Left ventricle myocardium inferior (tissue), 1 donor: ENCODE data around the gene GRXCR1. TPM values are rescaled to one million over a fixed set of nuclear protein-coding genes. Genes with fewer than 3 reads are reported as not detected.
A peak's percentile ranks its signal among the peaks of the same experiment; 100 is the strongest.

Experiments
- DNase-seq: peaks from one replicate; pipeline ENCODE4 v3.0.0-alpha.2; 2020
- H3K27ac ChIP-seq: fragments of 200-600 bp; replicated peaks from 2 replicates; pipeline ENCODE4 v1.8.0; 2021
- H3K27me3 ChIP-seq: fragments of 200-600 bp; 2 replicates; pipeline ENCODE4 v1.8.0; 2021; ENCODE audit warnings: low read depth
- H3K36me3 ChIP-seq: fragments of 200-600 bp; 2 replicates; pipeline ENCODE4 v1.8.0; 2021
- H3K4me1 ChIP-seq: fragments of 200-600 bp; 2 replicates; pipeline ENCODE4 v1.8.0; 2021
- H3K4me3 ChIP-seq: fragments of 200-600 bp; 2 replicates; pipeline ENCODE4 v1.8.0; 2021; ENCODE audit warnings: mild to moderate bottlenecking, moderate library complexity
- H3K9me3 ChIP-seq: fragments of 200-600 bp; replicated peaks from 2 replicates; pipeline ENCODE4 v1.8.0; 2021
- CTCF ChIP-seq: fragments of 200-600 bp; IDR thresholded peaks from 2 replicates; pipeline ENCODE4 v1.8.0; 2021; ENCODE audit warnings: antibody characterized with exemption, mild to moderate bottlenecking, borderline replicate concordance
- intact Hi-C: fragments of 100-400 bp; cut with micrococcal nuclease; formaldehyde crosslinking; loops from one replicate; pipeline ENCODE4 v1.11.0; 2022
- total RNA-seq: library from RNA; stranded (reverse); fragmentation: NEBNext Ultra II Directional; extraction: Animal tissue kit (Norgen Biotek cat#: 25700); gene quantifications from one replicate; pipeline ENCODE4 v1.2.1, GENCODE V29; 2021
- donor health status: DM: no; HTN: yes; CAD: no; lungs with severe emphysema.

GRXCR1 gene
- total RNA-seq, 1 donor from 2014 or later = not detected

- peak; percentile 81 for TF ChIP-seq CTCF
- Histone ChIP-seq H3K27ac (no peak overlapping the region), H3K4me1 (no peaks in the 10 kb centered on the region), H3K27me3 (peaks cover 5% of the 10 kb centered on the region), H3K36me3 (no peaks in the 10 kb centered on the region), H3K9me3 (no peaks in the 10 kb centered on the region), H3K4me3 (no peak overlapping the region)
- intact Hi-C loops = loop anchor here (5.0 kb wide), 1 partner anchor 298 kb away; no protein-coding TSS in a partner anchor
- no peak for DNase-seq
Measured at GRCh38 chr4:42865572-42866189, 26.8 kb upstream of the GRXCR1 start.

- TF ChIP-seq CTCF = no peak
- H3K36me3 ChIP-seq = no peaks in the 10 kb centered on the region
- peaks cover 7% of the 10 kb centered on the region for H3K4me1 ChIP-seq
- DNase-seq = no peak
- H3K27me3 ChIP-seq = no peaks in the 10 kb centered on the region
- intact Hi-C loops = no loop called here
- no peaks in the 10 kb centered on the region for H3K9me3 ChIP-seq
- H3K4me3 ChIP-seq = no peak overlapping the region
- no peak overlapping the region for H3K27ac ChIP-seq
Measured at GRCh38 chr4:42871261-42871660, 21.3 kb upstream of the GRXCR1 start.

- H3K9me3 ChIP-seq = no peaks in the 10 kb centered on the region
- no peak overlapping the region for H3K27ac ChIP-seq
- DNase-seq = no peak
- H3K4me1 ChIP-seq = peaks cover 7% of the 10 kb centered on the region
- H3K36me3 ChIP-seq = no peaks in the 10 kb centered on the region
- no peaks in the 10 kb centered on the region for H3K27me3 ChIP-seq
- intact Hi-C loops = no loop called here
- no peak overlapping the region for H3K4me3 ChIP-seq
- no peak for TF ChIP-seq CTCF
Measured at GRCh38 chr4:42871671-42872290, 20.7 kb upstream of the GRXCR1 start.

GRCh38 chr4:42878863-42879262, 13.7 kb upstream of the GRXCR1 start:
- H3K4me3 ChIP-seq = no peak overlapping the region
- no peaks in the 10 kb centered on the region for H3K36me3 ChIP-seq
- no peak for TF ChIP-seq CTCF
- H3K9me3 ChIP-seq = no peaks in the 10 kb centered on the region
- H3K4me1 ChIP-seq = no peaks in the 10 kb centered on the region
- H3K27me3 ChIP-seq = no peaks in the 10 kb centered on the region
- intact Hi-C loops = no loop called here
- no peak overlapping the region for H3K27ac ChIP-seq
- DNase-seq = no peak

GRCh38 chr4:42881253-42881652, 11.3 kb upstream of the GRXCR1 start:
- no peak overlapping the region for H3K27ac ChIP-seq
- H3K4me3 ChIP-seq = no peak overlapping the region
- no peaks in the 10 kb centered on the region for H3K27me3 ChIP-seq
- TF ChIP-seq CTCF = no peak
- peaks cover 10% of the 10 kb centered on the region for H3K9me3 ChIP-seq
- no peak for DNase-seq
- H3K4me1 ChIP-seq = no peaks in the 10 kb centered on the region
- intact Hi-C loops = no loop called here
- H3K36me3 ChIP-seq = no peaks in the 10 kb centered on the region
